ENCODE measurements around the gene HNRNPA3. TPM values are rescaled to one million over a fixed set of nuclear protein-coding genes. Genes with fewer than 3 reads are reported as not detected.

The HNRNPA3 gene
- total RNA-seq, 1 experiment from 2014 or later = 332 TPM

DNA sequence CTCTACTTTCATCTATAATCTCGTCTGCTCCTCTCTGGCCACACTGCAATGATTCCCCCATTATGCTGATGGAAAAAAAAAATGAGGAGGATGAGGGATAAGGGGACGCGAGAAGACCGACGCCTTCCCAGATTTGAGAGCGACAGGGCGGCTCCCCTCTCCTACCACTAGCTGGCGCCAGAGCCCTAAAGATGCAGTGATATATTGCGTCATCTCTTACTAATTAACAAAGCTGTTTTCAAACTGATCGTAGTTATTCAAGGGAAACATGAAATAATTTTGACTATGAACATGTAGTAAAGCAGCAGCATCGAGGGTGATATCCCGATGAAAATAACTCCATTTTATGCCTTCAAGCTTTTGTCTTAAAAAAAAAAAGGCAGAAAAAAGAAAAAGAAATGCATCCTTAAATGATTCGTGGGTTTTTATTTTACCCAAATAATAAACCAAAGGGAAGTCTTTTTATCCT, 48.0 kb upstream of the HNRNPA3 start:
- H3K9me3 ChIP-seq = peaks cover 4% of the 10 kb centered on the region; the same call in 1 of the 2 replicates
- H3K36me3 ChIP-seq (ENCODE audit: control insufficient read depth, insufficient read depth, low read length) = no peaks in the 10 kb centered on the region
- Mint-ChIP-seq H3K9me3 (ENCODE audit: unreplicated experiment) (no peaks in the 10 kb centered on the region), H3K27me3 (ENCODE audit: insufficient read depth, unreplicated experiment) (peaks cover 4% of the 10 kb centered on the region), H3K36me3 (ENCODE audit: insufficient read depth, unreplicated experiment) (peaks cover 6% of the 10 kb centered on the region), H3K27ac (ENCODE audit: unreplicated experiment) (no peak overlapping the region), H3K4me1 (ENCODE audit: low read depth, unreplicated experiment) (peaks cover 22% of the 10 kb centered on the region), H3K4me3 (ENCODE audit: unreplicated experiment) (no peak overlapping the region)
- TF ChIP-seq, protein P1, sequence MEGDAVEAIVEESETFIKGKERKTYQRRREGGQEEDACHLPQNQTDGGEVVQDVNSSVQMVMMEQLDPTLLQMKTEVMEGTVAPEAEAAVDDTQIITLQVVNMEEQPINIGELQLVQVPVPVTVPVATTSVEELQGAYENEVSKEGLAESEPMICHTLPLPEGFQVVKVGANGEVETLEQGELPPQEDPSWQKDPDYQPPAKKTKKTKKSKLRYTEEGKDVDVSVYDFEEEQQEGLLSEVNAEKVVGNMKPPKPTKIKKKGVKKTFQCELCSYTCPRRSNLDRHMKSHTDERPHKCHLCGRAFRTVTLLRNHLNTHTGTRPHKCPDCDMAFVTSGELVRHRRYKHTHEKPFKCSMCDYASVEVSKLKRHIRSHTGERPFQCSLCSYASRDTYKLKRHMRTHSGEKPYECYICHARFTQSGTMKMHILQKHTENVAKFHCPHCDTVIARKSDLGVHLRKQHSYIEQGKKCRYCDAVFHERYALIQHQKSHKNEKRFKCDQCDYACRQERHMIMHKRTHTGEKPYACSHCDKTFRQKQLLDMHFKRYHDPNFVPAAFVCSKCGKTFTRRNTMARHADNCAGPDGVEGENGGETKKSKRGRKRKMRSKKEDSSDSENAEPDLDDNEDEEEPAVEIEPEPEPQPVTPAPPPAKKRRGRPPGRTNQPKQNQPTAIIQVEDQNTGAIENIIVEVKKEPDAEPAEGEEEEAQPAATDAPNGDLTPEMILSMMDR (IDR thresholded peaks at IDR 0.05; ENCODE audit: insufficient read depth in 1 of 2, low read depth in 1 of 2, low read length in 1 of 2, severe bottlenecking in 1 of 2, unreplicated experiment in 1 of 2) = peak; percentile 98 to 99
- CTCF ChIA-PET = interaction anchor here (0.5 to 3.4 kb wide), 24 partner anchors 16 to 251 kb away, joined by 3 to 44 read pairs (median 4); partner anchors contain the start of genes HNRNPA3 and NFE2L2
- intact Hi-C loops (cut with micrococcal nuclease; ENCODE audit: unreplicated experiment) = loop anchor here (1.0 to 2.0 kb wide), 9 partner anchors 34 to 594 kb away; partner anchors contain the start of gene HNRNPA3
- POLR2A ChIA-PET = interaction anchor here (1.9 to 2.5 kb wide), 2 partner anchors 47 to 100 kb away, joined by 9 read pairs; partner anchors contain the start of genes HNRNPA3 and NFE2L2
- H3K4me1 ChIP-seq = peaks cover 46% of the 10 kb centered on the region
- peak; percentile 81 to 84 for DNase-seq
- H3K4me3 ChIP-seq (ENCODE audit: low read depth, low read length) = peak overlapping the region; percentile 22
- BruUV-seq (replicated peaks) = no TSS peak
- no peaks in the 10 kb centered on the region for H3K27me3 ChIP-seq (replicated peaks; ENCODE audit: control insufficient read depth, insufficient read depth, low read length)

DNA sequence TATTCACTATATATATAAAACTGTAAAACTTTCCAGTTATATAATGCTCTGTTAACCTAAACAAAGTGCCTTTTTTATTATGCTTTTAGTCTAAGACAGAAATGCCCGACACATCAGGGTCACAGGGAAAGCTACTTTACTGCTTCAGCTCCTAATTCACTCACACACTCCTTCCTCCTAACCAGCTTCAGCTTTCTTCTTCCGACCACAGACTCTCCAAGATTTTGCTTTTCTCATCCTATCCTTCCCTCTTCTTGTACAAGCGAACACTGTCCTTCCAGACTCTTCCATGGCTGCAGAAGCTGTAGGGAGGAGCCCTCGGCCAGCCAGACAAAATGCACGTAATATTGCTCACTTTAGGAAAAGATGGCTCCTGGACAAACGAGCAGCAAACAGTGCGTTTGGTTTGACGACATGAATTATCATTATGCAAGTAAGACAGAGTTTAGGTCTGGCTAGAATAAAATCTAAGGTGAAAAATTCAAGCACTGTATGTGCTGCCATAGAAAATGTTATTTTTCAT, 47.5 kb upstream of the HNRNPA3 start:
- peaks cover 27% of the 10 kb centered on the region for H3K4me1 Mint-ChIP-seq (ENCODE audit: low read depth, unreplicated experiment)
- H3K27me3 Mint-ChIP-seq (ENCODE audit: insufficient read depth, unreplicated experiment) = peaks cover 4% of the 10 kb centered on the region
- intact Hi-C loops (cut with micrococcal nuclease; ENCODE audit: unreplicated experiment) = loop anchor here (1.0 to 2.0 kb wide), 5 partner anchors 34 to 593 kb away; partner anchors contain the start of gene HNRNPA3
- no peaks in the 10 kb centered on the region for H3K9me3 Mint-ChIP-seq (ENCODE audit: unreplicated experiment)
- CTCF ChIA-PET = interaction anchor here (0.5 to 3.4 kb wide), 25 partner anchors 17 to 325 kb away, joined by 3 to 44 read pairs (median 4); partner anchors contain the start of genes HNRNPA3 and NFE2L2
- Histone ChIP-seq H3K27me3 (replicated peaks; ENCODE audit: control insufficient read depth, insufficient read depth, low read length) (no peaks in the 10 kb centered on the region), H3K4me3 (ENCODE audit: low read depth, low read length) (peak overlapping the region; percentile 22), H3K36me3 (ENCODE audit: control insufficient read depth, insufficient read depth, low read length) (no peaks in the 10 kb centered on the region), H3K4me1 (peaks cover 51% of the 10 kb centered on the region), H3K9me3 (peaks cover 4% of the 10 kb centered on the region; the same call in 1 of the 2 replicates)
- POLR2A ChIA-PET = interaction anchor here (0.6 to 2.5 kb wide), 3 partner anchors 47 to 100 kb away, joined by 5 to 9 read pairs (median 9); partner anchors contain the start of genes HNRNPA3 and NFE2L2
- TF ChIP-seq, protein P1 (IDR thresholded peaks at IDR 0.05; ENCODE audit: insufficient read depth in 1 of 2, low read depth in 1 of 2, low read length in 1 of 2, severe bottlenecking in 1 of 2, unreplicated experiment in 1 of 2) = no peak
- no peak overlapping the region for H3K27ac Mint-ChIP-seq (ENCODE audit: unreplicated experiment)
- DNase-seq = peak in 1 of 2 experiments; percentile 30
- no peak overlapping the region for H3K4me3 Mint-ChIP-seq (ENCODE audit: unreplicated experiment)
- H3K36me3 Mint-ChIP-seq (ENCODE audit: insufficient read depth, unreplicated experiment) = peaks cover 8% of the 10 kb centered on the region
- BruUV-seq (replicated peaks) = TSS peak; percentile 67
